Right lung (tissue), 5 donors: ENCODE measurements around the gene R3HCC1L. TPM values are rescaled to one million over a fixed set of nuclear protein-coding genes. Genes with fewer than 3 reads are reported as not detected.
A peak's percentile ranks its signal among the peaks of the same experiment; 100 is the strongest.

ENCODE experiments used
- DNase-seq, 2 donors: peaks; one replicate each; pipeline ENCODE4 v3.0.0-alpha.2; 2013
- polyA plus RNA-seq, 5 donors: library from polyadenylated mRNA; unstranded; fragments of 120-200 nt; gene quantifications; one replicate each; pipeline versions ENCODE4 v1.2.1 to v1.2.3, GENCODE V29; 2013; ENCODE audit warnings: inconsistent platforms in 1 of 5, low replicate concordance in 1 of 5; ENCODE audit not compliant: insufficient read length in 5 of 5, insufficient read depth in 1 of 5

Gene R3HCC1L
- polyA plus RNA-seq, 5 donors = 16.4 to 21.6 (median 19.7) TPM

GRCh38 chr10:98259606-98260315 lies 125.3 kb downstream of the R3HCC1L start:
- no peak for DNase-seq

GRCh38 chr10:98260350-98260749 lies 125.9 kb downstream of the R3HCC1L start:
- DNase-seq = no peak

- DNase-seq = no peak
Observed at GRCh38 chr10:98260752-98261151, 126.3 kb downstream of the R3HCC1L start.

GRCh38 chr10:98261436-98262277 lies 127.2 kb downstream of the R3HCC1L start:
- DNase-seq = no peak

- DNase-seq = no peak
Observed at GRCh38 chr10:98262571-98262970, 128.1 kb downstream of the R3HCC1L start.

GRCh38 chr10:98263088-98263487 lies 128.6 kb downstream of the R3HCC1L start:
- no peak for DNase-seq

GRCh38 chr10:98264378-98265065 lies 130.1 kb downstream of the R3HCC1L start:
- no peak for DNase-seq

GRCh38 chr10:98265403-98266378 lies 131.2 kb downstream of the R3HCC1L start:
- no peak for DNase-seq

GRCh38 chr10:98266647-98267046 lies 132.2 kb downstream of the R3HCC1L start:
- no peak for DNase-seq

- DNase-seq = no peak
Observed at GRCh38 chr10:98267069-98267893, 132.8 kb downstream of the R3HCC1L start.

- DNase-seq = peak in 1 of 2 donors; percentile 36
Observed at GRCh38 chr10:98267894-98268693, 133.6 kb downstream of the R3HCC1L start, which contains the start of gene LOXL4. LOXL4 (minus strand) TSS chr10:98268194; CDS start chr10:98263019, 5,175 bp downstream.

GRCh38 chr10:98268694-98269431 lies 134.4 kb downstream of the R3HCC1L start:
- no peak for DNase-seq

GRCh38 chr10:98269435-98269912 lies 135.0 kb downstream of the R3HCC1L start:
- peak; percentile 34 to 42 for DNase-seq

GRCh38 chr10:98270073-98270740 lies 135.8 kb downstream of the R3HCC1L start:
- no peak for DNase-seq

- DNase-seq = no peak
Observed at GRCh38 chr10:98270786-98271185, 136.3 kb downstream of the R3HCC1L start.

- DNase-seq = no peak
Observed at GRCh38 chr10:98272245-98272644, 137.8 kb downstream of the R3HCC1L start.

- no peak for DNase-seq
Observed at GRCh38 chr10:98272656-98273055, 138.2 kb downstream of the R3HCC1L start.
